Measurements from ENCODE around the gene SULF2.

Gene SULF2

GRCh38 chr20:47684306-47685080, 100.8 kb downstream of the SULF2 start:
- DNase-seq (ENCODE audit: low spot score), result no peak

- no peak for DNase-seq (ENCODE audit: low spot score)
Observed at GRCh38 chr20:47682916-47683315, 102.4 kb downstream of the SULF2 start.

- no peak for DNase-seq (ENCODE audit: low spot score)
Observed at GRCh38 chr20:47682028-47682783, 103.1 kb downstream of the SULF2 start.

- DNase-seq (ENCODE audit: low spot score), result no peak
Observed at GRCh38 chr20:47680804-47681529, 104.3 kb downstream of the SULF2 start.

- no peak for DNase-seq (ENCODE audit: low spot score)
Observed at GRCh38 chr20:47679462-47679861, 105.8 kb downstream of the SULF2 start.

- DNase-seq (ENCODE audit: low spot score), result no peak
Observed at GRCh38 chr20:47678536-47678935, 106.7 kb downstream of the SULF2 start.

GRCh38 chr20:47677635-47678453, 107.4 kb downstream of the SULF2 start:
- DNase-seq (ENCODE audit: low spot score), result peak; percentile 100

GRCh38 chr20:47676912-47677634, 108.2 kb downstream of the SULF2 start:
- DNase-seq (ENCODE audit: low spot score), result no peak

- peak; percentile 78 for DNase-seq (ENCODE audit: low spot score)
Observed at GRCh38 chr20:47676219-47676721, 109.0 kb downstream of the SULF2 start.

GRCh38 chr20:47675190-47676142, 109.8 kb downstream of the SULF2 start:
- DNase-seq (ENCODE audit: low spot score), result no peak

GRCh38 chr20:47674686-47675085, 110.6 kb downstream of the SULF2 start:
- DNase-seq (ENCODE audit: low spot score), result no peak

GRCh38 chr20:47674145-47674544, 111.1 kb downstream of the SULF2 start:
- DNase-seq (ENCODE audit: low spot score), result no peak

GRCh38 chr20:47673671-47673955, 111.7 kb downstream of the SULF2 start:
- no peak for DNase-seq (ENCODE audit: low spot score)

GRCh38 chr20:47672886-47673670, 112.2 kb downstream of the SULF2 start:
- DNase-seq (ENCODE audit: low spot score), result no peak

GRCh38 chr20:47672166-47672565, 113.1 kb downstream of the SULF2 start:
- DNase-seq (ENCODE audit: low spot score), result no peak

GRCh38 chr20:47670913-47671312, 114.4 kb downstream of the SULF2 start:
- DNase-seq (ENCODE audit: low spot score), result no peak

- DNase-seq (ENCODE audit: low spot score), result no peak
Observed at GRCh38 chr20:47669927-47670890, 115.1 kb downstream of the SULF2 start.

- no peak for DNase-seq (ENCODE audit: low spot score)
Observed at GRCh38 chr20:47669489-47669888, 115.8 kb downstream of the SULF2 start.

All from HuH-7.5 (cell line).